ENCODE data around the gene PARP2.

PARP2 gene

DNA sequence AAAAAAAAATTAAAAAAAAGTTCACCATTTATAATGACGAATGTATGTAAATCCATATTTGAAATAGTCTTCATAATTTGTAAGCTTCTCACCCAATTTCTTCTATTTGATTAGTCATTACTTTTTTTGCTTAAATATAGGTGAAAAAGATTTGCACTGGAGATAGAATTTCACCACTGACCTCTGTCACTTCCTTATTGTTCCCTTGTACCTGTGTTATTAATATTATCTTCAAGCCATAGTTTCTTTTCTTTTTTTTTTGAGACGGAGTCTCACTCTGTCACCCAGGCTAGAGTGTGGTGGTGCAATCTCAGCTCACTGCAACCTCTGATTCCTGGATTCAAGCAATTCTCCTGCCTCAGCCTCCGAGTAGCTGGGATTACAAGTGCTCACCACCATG lies 54.1 kb downstream of the PARP2 start:
- Mint-ChIP-seq H3K4me1 (ENCODE audit: low read depth) (peaks cover 6% of the 10 kb centered on the region), H3K9me3 (no peaks in the 10 kb centered on the region), H3K36me3 (ENCODE audit: low read depth) (peaks cover 95% of the 10 kb centered on the region), H3K27me3 (no peaks in the 10 kb centered on the region), H3K27ac (no peak overlapping the region), H3K4me3 (no peak overlapping the region)
- intact Hi-C loops (cut with micrococcal nuclease), result no loop called here

GRCh38 chr14:20400589-20400964 lies 57.1 kb downstream of the PARP2 start:
- no peaks in the 10 kb centered on the region for H3K27me3 Mint-ChIP-seq
- H3K4me3 Mint-ChIP-seq, result no peak overlapping the region
- peaks cover 14% of the 10 kb centered on the region for H3K4me1 Mint-ChIP-seq (ENCODE audit: low read depth)
- intact Hi-C loops (cut with micrococcal nuclease), result no loop called here
- no peak overlapping the region for H3K27ac Mint-ChIP-seq
- peaks cover 95% of the 10 kb centered on the region for H3K36me3 Mint-ChIP-seq (ENCODE audit: low read depth)
- H3K9me3 Mint-ChIP-seq, result no peaks in the 10 kb centered on the region

GRCh38 chr14:20400965-20401593 lies 57.6 kb downstream of the PARP2 start:
- no peaks in the 10 kb centered on the region for H3K27me3 Mint-ChIP-seq
- no peak overlapping the region for H3K27ac Mint-ChIP-seq
- intact Hi-C loops (cut with micrococcal nuclease), result no loop called here
- no peaks in the 10 kb centered on the region for H3K9me3 Mint-ChIP-seq
- H3K36me3 Mint-ChIP-seq (ENCODE audit: low read depth), result peaks cover 95% of the 10 kb centered on the region
- H3K4me1 Mint-ChIP-seq (ENCODE audit: low read depth), result peaks cover 19% of the 10 kb centered on the region
- H3K4me3 Mint-ChIP-seq, result no peak overlapping the region

DNA sequence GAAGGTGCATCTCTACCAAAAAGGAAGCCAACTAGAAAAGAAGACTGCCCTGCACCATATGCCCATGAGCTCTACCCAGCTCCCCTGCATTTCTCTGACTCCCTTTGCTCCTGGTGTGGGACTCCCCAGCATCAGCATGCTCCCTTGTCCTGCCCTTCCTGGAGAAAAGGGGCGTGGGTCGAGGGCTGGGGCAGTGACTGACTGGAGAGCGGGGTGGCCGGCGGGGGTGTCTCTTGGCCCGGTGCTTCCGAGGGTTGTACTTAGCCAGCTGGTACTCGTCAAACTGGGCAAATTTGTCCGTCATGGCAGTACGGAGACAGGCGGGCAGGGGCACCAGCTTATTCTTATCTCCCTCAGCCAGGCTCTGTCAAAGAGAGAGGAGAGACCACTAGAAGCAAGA lies 60.1 kb downstream of the PARP2 start:
- Mint-ChIP-seq H3K27me3 (no peaks in the 10 kb centered on the region), H3K27ac (no peak overlapping the region), H3K4me3 (no peak overlapping the region), H3K9me3 (no peaks in the 10 kb centered on the region), H3K4me1 (ENCODE audit: low read depth) (peaks cover 28% of the 10 kb centered on the region), H3K36me3 (ENCODE audit: low read depth) (peaks cover 99% of the 10 kb centered on the region)
- intact Hi-C loops (cut with micrococcal nuclease), result no loop called here
